Panc1 (cell line): ENCODE results near the gene SCN9A.

ENCODE experiments used
- CTCF ChIP-seq: fragments of 450-650 bp; IDR thresholded peaks from 2 replicates; pipeline ENCODE4 v1.5.1; 2017; ENCODE audit warnings: mild to moderate bottlenecking
- POLR2AphosphoS5 ChIP-seq: IDR thresholded peaks from 2 replicates; pipeline ENCODE4 v1.6.1; 2012; ENCODE audit warnings: mild to moderate bottlenecking, low read depth, low read length, moderate library complexity
- SIN3A ChIP-seq: IDR thresholded peaks from 2 replicates; pipeline ENCODE4 v1.6.1; 2012; ENCODE audit warnings: low read depth, mild to moderate bottlenecking, low read length, moderate library complexity, borderline replicate concordance; ENCODE audit not compliant: insufficient read depth
- TCF7L2 ChIP-seq: IDR thresholded peaks from 2 replicates; pipeline ENCODE4 v1.6.1; 2011; ENCODE audit warnings: mild to moderate bottlenecking, low read depth, low read length, inconsistent platforms
- TF ChIP-seq, protein P1 (sequence below), 2 experiments: IDR thresholded peaks; 2 replicates each; pipeline ENCODE4 v1.6.1; 2011 to 2012; ENCODE audit warnings: low read depth in 2 of 2, control low read depth in 1 of 2, low read length in 1 of 2, mild to moderate bottlenecking in 1 of 2, moderate library complexity in 1 of 2; ENCODE audit not compliant: insufficient read depth in 1 of 2

DNA sequence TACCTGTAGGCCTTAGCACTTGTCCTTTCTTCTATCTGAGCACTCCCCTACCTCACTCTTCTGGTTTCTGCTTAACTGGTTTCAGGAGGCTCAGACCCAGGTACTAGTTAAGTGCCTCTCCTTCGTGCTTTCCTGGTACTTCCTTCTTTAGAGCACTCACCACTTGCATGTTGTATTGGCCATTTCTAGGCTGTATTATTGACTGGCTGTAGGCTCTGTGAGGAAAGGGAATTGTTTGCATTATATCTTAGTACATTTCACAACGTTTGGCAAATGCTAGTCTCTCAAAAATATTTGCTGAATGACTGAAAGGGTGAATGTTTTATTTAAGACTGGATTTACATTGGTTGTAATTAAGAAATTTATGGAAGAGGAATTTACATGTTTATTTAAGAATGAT, 212.0 kb downstream of the SCN9A start:
- TF ChIP-seq CTCF (no peak), POLR2AphosphoS5 (no peak), TCF7L2 (no peak), SIN3A (no peak)
- TF ChIP-seq, protein P1, sequence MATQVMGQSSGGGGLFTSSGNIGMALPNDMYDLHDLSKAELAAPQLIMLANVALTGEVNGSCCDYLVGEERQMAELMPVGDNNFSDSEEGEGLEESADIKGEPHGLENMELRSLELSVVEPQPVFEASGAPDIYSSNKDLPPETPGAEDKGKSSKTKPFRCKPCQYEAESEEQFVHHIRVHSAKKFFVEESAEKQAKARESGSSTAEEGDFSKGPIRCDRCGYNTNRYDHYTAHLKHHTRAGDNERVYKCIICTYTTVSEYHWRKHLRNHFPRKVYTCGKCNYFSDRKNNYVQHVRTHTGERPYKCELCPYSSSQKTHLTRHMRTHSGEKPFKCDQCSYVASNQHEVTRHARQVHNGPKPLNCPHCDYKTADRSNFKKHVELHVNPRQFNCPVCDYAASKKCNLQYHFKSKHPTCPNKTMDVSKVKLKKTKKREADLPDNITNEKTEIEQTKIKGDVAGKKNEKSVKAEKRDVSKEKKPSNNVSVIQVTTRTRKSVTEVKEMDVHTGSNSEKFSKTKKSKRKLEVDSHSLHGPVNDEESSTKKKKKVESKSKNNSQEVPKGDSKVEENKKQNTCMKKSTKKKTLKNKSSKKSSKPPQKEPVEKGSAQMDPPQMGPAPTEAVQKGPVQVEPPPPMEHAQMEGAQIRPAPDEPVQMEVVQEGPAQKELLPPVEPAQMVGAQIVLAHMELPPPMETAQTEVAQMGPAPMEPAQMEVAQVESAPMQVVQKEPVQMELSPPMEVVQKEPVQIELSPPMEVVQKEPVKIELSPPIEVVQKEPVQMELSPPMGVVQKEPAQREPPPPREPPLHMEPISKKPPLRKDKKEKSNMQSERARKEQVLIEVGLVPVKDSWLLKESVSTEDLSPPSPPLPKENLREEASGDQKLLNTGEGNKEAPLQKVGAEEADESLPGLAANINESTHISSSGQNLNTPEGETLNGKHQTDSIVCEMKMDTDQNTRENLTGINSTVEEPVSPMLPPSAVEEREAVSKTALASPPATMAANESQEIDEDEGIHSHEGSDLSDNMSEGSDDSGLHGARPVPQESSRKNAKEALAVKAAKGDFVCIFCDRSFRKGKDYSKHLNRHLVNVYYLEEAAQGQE (IDR thresholded peaks at IDR 0.05; ENCODE audit: insufficient read depth in 1 of 2, low read depth in 2 of 2, low read length in 1 of 2): no peak
